Inflammatory macrophage treated with lipopolysaccharide for 1 hour (primary cell): ENCODE results near the gene LMF1.
A peak's percentile ranks its signal among the peaks of the same experiment; 100 is the strongest.

ENCODE experiments used
- DNase-seq, 2 donors: peaks; one replicate each; pipeline ENCODE4 v3.0.0-alpha.2; 2020 to 2022

Gene LMF1

GRCh38 chr16:927406-927805, 43.4 kb downstream of the LMF1 start:
- DNase-seq, result no peak

GRCh38 chr16:926715-927114, 44.1 kb downstream of the LMF1 start:
- DNase-seq, result no peak

GRCh38 chr16:924806-925205, 46.0 kb downstream of the LMF1 start:
- no peak for DNase-seq

- DNase-seq, result no peak
These were observed 46.7 kb downstream of the LMF1 start for GRCh38 chr16:924063-924462.

GRCh38 chr16:923184-923583, 47.6 kb downstream of the LMF1 start:
- DNase-seq, result no peak

GRCh38 chr16:922051-922450, 48.7 kb downstream of the LMF1 start:
- no peak for DNase-seq

- DNase-seq, result no peak
These were observed 49.4 kb downstream of the LMF1 start for GRCh38 chr16:921321-921905.

GRCh38 chr16:920717-921116, 50.1 kb downstream of the LMF1 start:
- DNase-seq, result no peak

GRCh38 chr16:920051-920681, 50.6 kb downstream of the LMF1 start:
- no peak for DNase-seq

GRCh38 chr16:919658-920050, 51.1 kb downstream of the LMF1 start:
- no peak for DNase-seq

- no peak for DNase-seq
These were observed 51.8 kb downstream of the LMF1 start for GRCh38 chr16:918741-919657.

- DNase-seq, result no peak
These were observed 52.7 kb downstream of the LMF1 start for GRCh38 chr16:918068-918467.

GRCh38 chr16:917591-918061, 53.2 kb downstream of the LMF1 start:
- DNase-seq, result no peak

GRCh38 chr16:916035-916799, 54.6 kb downstream of the LMF1 start:
- no peak for DNase-seq

GRCh38 chr16:915546-915945, 55.2 kb downstream of the LMF1 start:
- no peak for DNase-seq

GRCh38 chr16:914440-914839, 56.3 kb downstream of the LMF1 start:
- peak; percentile 8 to 12 for DNase-seq

- no peak for DNase-seq
These were observed 56.9 kb downstream of the LMF1 start for GRCh38 chr16:913817-914439.

GRCh38 chr16:912684-913613, 57.8 kb downstream of the LMF1 start:
- no peak for DNase-seq

GRCh38 chr16:912322-912683, 58.5 kb downstream of the LMF1 start:
- DNase-seq, result no peak

GRCh38 chr16:911604-912321, 59.0 kb downstream of the LMF1 start:
- no peak for DNase-seq

GRCh38 chr16:911101-911500, 59.7 kb downstream of the LMF1 start:
- no peak for DNase-seq
